GM18858 (cell line): Measurements from ENCODE around the gene CEP78.

Source experiments
- ATAC-seq: cut with Tn5 transposase; IDR thresholded peaks from one replicate; pipeline ENCODE4 v1.9.1; 2021; ENCODE audit not compliant: unreplicated experiment

CEP78 gene

GRCh38 chr9:78304357-78304756 is 68.5 kb downstream of the CEP78 start:
- no peak for ATAC-seq

GRCh38 chr9:78306222-78307076 is 70.6 kb downstream of the CEP78 start:
- no peak for ATAC-seq

DNA sequence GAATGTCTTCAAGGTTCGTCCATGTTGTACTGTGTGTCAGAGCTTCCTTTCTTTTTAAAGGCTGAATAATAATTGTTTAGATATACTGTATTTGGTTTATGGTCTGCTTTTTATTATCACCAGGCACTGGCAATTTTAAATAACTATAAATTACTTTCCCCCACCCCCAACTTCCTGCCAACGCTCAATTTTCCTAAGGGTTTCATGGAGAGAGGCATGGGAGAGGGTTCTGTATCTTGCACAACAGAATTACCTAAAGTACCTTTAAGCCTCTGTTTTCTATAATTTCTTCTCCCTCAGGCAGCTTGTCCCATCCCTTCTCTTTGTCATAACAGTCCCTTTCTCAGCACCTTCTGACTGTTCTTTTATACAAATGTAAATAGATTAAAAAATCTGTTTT is 71.5 kb downstream of the CEP78 start:
- no peak for ATAC-seq

DNA sequence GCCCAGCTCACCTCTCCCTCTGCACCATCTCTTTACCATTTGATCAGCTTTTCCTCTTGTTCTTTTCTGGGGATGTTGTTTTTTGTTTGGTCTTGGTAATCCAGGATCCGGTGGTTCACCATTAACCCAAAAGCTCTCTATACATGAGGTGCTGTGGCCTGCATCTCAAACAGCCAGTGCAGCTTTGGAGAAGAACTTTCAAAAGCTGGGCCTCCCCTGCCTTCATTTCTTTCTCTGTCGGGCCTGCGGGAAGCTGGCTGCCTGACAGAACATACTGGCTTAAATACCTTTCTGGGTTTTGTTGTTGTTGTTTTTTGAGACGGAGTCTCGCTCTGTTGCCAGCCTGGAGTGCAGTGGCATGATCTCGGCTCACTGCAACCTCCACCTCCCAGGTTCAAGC is 73.2 kb downstream of the CEP78 start:
- no peak for ATAC-seq

- no peak for ATAC-seq
Measured at GRCh38 chr9:78311075-78311474, 75.2 kb downstream of the CEP78 start.

DNA sequence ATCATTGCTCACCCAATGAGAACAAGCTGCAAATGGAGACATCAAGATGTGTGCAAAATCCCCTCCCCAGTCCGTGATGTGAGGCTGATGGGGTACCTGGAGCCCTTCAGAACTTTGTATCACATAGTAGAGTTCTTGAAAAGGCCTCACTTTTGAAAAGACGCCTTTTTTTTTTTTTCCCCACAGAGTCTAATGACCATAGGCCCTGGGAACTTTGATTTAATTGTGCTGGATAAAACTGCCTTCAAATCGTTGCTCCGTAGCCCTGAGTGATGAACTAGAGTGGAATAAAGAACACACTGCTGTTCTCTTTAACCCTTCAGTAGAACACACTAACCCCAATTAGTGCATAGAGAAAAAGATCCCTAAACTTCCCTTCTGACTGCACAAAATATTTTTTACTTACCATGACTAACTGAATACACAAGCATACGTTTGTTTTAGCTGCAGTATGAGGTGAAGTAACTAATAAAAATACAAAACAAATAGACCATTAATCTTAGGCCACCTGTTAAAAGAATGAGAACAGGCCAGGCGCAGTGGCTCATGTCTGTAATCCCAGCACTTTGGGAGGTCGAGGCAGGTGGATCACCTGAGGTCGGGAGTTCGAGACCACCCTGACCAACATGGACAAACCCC is 76.1 kb downstream of the CEP78 start:
- no peak for ATAC-seq

- ATAC-seq: no peak
Measured at GRCh38 chr9:78314550-78314949, 78.7 kb downstream of the CEP78 start.

DNA sequence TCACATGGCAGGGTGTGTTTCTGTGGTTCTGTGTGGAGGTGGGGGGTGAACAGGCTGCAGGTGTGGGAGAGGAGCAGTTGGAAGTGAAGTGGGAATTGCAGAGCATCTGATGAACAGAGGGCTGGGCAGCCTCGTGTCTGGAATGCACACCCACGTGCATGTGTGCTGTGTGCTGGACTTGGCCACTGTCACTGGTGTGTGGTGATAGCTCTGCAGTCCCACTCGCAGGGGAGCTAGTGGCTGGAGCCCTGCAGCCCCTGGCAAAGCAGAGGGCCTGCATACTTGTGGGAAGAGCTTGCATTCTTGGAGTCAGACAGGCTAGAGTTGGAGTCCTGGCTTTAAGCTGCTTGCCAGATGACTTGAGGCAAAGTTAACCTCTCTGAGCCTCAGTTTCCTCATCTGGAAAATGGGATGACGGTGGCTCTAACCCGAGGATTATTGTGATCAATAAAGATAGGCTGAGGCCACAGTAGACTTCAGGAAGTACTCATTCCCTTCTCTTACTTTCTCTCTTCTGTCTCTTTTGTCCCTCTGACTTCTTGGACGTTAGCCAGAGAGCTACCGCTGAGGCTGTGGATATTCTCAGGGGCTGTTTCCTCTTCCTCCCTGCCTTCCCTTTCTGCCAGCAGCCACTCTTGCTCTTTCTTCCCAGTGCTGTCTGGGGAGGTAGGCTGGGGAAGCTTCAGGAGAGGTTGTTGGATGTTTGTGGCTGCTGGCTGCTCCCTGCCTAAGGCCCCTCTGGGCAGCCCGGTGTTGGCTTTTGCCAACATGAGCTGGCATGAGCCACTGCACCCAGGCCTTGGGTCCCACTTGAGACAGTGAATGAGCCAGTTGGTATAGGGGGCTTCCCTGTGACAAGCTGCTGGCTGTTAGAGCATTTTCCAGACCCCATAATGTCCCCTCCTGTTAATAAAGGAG is 79.3 kb downstream of the CEP78 start:
- no peak for ATAC-seq

DNA sequence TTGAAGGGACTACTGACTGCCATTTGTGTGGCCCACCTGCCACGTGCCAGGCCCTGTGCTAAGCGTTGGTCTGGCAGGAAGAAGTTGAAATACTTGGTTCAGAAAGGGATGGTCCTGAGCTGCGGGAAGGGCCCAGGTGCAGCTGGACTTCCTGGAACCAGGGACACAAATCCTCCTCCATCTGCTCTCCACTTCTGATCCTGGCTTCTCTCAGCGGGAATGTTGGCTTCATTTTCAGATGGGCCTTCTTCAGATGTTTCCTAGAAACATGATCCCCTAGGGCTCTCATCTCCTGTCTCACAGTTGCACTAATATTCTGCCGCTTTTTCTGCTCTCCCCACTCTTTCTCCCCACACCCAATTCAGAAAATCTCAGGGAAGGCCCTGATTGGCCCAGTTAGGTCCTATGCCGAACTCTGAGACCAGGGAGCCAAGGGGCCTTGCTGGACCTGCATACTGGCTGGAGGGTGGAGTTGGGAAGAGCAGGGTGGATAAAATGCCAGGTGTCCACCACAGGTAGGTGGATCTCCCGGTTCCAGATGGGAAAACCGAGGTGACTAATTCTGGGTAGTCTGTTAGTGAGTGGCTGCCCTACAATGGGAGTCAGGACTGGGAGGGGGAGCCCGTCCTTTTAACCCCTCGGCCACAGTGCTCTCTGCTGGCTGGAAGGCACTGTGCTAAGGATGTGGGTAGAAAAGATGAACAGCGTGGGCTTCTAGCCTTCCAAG is 80.5 kb downstream of the CEP78 start:
- no peak for ATAC-seq

GRCh38 chr9:78319197-78320029 is 83.5 kb downstream of the CEP78 start:
- no peak for ATAC-seq

DNA sequence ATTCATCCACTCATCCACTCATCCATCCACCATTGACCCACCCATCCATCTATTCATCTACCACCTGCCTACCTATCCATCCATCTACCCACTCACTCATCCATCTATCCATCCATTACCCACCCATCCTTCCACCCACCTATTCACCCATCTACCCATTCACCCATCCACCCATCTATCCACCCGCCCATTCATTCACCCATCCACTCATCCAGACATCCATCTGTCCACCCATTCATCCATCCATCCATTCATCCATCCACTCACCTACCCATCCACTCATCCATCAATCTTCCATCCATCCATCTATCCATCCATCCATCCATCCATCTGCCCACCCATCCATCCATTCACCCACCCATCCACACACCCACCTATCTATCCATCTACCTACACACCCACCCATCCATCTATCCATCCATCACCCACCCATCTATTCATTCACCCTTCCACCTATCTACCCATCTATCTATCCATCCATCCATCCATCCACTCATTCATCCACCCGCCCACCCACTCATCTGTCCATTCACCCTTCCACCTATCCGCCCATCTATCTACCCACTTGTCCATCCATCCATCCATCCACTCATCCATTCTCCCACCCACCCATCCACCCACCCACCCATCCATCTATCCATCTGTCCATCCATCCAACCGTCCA is 84.3 kb downstream of the CEP78 start:
- no peak for ATAC-seq

DNA sequence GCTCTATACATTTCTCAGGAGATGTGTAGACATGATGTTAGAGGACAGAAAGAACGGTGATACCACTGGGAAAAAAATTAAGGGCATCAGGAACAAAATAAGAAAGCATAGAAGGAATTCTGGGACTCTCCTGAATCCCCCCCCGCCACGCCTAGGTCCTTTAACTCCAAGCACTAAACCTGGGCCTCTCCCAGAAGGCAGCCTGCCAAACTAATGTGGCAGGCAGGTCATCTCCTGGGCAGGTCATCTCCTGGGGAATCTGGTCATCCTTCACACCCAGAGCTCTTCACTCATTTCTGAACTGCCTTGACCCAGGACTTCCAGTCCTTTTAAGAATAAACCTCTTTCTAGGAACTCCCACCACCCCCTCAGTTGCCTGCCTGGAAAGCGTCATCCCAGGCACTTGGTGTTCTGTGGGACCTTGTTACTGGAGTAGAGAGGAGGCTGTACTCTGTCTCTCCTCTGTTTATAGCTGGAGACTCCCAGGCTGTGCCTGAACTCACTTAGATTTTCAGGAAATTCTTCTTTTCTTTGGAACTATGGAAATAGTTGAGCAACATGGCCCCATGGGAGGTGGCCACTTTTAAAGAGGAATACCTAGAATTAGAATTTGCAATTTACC is 85.1 kb downstream of the CEP78 start:
- ATAC-seq: no peak

DNA sequence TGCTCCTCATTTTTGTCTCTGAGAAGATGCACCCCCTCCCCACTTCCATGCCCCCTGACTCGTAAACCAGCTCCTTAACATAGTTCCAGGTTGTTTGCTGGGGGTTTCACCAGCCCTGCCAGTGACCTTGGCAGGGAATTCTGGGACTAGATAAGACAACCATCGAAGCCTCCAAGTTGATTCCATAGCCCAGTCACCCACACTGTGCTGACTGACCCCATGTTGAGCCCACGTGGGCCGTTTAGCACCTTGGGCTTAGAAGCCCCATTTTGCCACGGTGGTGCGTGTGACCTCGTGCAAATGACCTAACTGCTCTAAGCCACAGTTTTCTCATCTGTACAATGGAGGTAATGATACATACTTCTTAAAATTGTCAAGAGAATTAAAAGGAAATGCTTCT is 85.6 kb downstream of the CEP78 start:
- no peak for ATAC-seq

DNA sequence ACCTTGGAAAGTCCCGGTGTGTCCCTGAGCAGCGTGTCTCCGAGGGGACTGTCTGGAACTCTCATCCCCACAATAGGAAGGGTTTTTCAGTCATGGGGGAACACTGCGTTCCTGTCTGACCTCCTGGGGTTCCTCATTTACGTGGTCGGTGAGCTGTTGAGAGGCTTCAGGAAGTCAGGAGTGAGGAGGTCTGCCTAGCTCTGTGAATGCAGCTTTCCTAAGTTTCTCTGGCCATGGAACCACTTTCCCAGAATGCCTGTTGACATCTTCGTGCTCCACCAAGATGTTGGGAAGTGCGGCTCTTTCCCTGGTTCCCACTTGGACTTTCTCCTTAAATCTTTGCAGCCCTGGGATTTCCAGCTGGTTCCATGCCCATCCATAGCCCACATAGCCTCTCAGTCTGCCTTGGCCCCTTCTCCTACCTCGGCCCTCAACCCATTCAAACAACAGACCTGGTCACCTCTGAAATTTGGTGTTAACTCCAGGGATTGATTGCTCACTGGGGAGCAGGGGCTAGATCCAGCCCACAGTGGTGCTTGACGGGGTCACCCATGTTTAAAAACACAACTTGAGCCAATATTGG is 88.3 kb downstream of the CEP78 start:
- ATAC-seq: no peak

DNA sequence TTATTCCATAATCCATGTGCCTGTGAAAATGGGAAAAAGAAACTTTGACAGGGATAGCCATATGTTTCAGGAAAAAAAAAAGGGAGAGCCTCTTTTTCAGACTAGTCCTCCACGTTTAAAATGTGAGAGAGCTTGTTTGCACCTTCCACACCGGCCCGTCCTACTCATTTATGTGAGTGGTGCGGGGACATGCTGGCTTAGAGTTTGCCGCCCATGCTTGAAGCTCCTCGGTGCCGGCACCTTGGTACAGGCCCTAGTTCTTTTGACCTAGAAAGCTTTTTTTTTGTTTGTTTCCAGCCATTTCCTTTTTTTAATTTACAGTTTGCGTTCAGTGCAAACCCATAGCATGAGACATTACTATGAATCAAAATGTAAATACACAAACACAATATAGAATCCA is 88.8 kb downstream of the CEP78 start:
- ATAC-seq: no peak

- ATAC-seq: no peak
Measured at GRCh38 chr9:78325343-78325742, 89.5 kb downstream of the CEP78 start.

- ATAC-seq: no peak
Measured at GRCh38 chr9:78325846-78326360, 90.0 kb downstream of the CEP78 start.

GRCh38 chr9:78326564-78326963 is 90.7 kb downstream of the CEP78 start:
- ATAC-seq: no peak
